SH-SY5Y (cell line): ENCODE measurements around the gene CTNS.

ENCODE experiments used
- GATA2 ChIP-seq: IDR thresholded peaks from 2 replicates; pipeline ENCODE4 v1.6.1; 2011; ENCODE audit warnings: mild to moderate bottlenecking, low read depth, low read length
- GATA3 ChIP-seq: IDR thresholded peaks from 2 replicates; pipeline ENCODE4 v1.6.1; 2011; ENCODE audit warnings: low read depth, mild to moderate bottlenecking, low read length, moderate library complexity

- TF ChIP-seq GATA2: no peak
- no peak for TF ChIP-seq GATA3
These were observed 45.0 kb downstream of the CTNS start for GRCh38 chr17:3681565-3681964.
